Activated CD8-positive, alpha-beta memory T cell treated with anti-CD3 and anti-CD28 coated beads, Interleukin-2, amount 10 ng/mL, durations not matched to agents 7 days and 5 days (primary cell): ENCODE data around the gene LMBRD1. TPM values are rescaled to one million over a fixed set of nuclear protein-coding genes. Genes with fewer than 3 reads are reported as not detected.
"Not testable (repeated sequence)": the region's sequence is repeated elsewhere in the genome, so short reads cannot be mapped to it uniquely, and the experiment has no call there.

ENCODE experiments used
- ATAC-seq: fragments of 150-1000 bp; cut with Tn5 transposase; one replicate; pipeline ENCODE4 v1.10.0; 2021; ENCODE audit warnings: moderate library complexity
- CTCF ChIA-PET: fragments of 350-600 bp; sonication (Branson Sonifier 250); formaldehyde crosslinking; loops from one replicate; lab custom pipeline; 2021; ENCODE audit warnings: antibody characterized with exemption; lab: Charles Lee
- DNase-seq: peaks from one replicate; pipeline ENCODE4 v3.0.0-alpha.2; 2020
- H3K27ac Mint-ChIP-seq: one replicate; pipeline ENCODE4 v1.8.0; 2021; ENCODE audit warnings: mild to moderate bottlenecking, mixed read lengths
- H3K27me3 Mint-ChIP-seq: one replicate; pipeline ENCODE4 v1.8.0; 2021; ENCODE audit warnings: mixed read lengths
- H3K36me3 Mint-ChIP-seq: one replicate; pipeline ENCODE4 v1.8.0; 2021; ENCODE audit warnings: mild to moderate bottlenecking, mixed read lengths
- H3K4me1 Mint-ChIP-seq: one replicate; pipeline ENCODE4 v1.8.0; 2021; ENCODE audit warnings: mixed read lengths
- H3K4me3 Mint-ChIP-seq: one replicate; pipeline ENCODE4 v1.8.0; 2021; ENCODE audit warnings: mild to moderate bottlenecking, moderate library complexity, mixed read lengths
- H3K9me3 Mint-ChIP-seq: one replicate; pipeline ENCODE4 v1.8.0; 2022; ENCODE audit warnings: low read depth, mixed read lengths
- total RNA-seq, 2 experiments: library from RNA; stranded (reverse); gene quantifications; one replicate each; pipeline ENCODE4 v1.2.3, GENCODE V29; 2021

Gene LMBRD1
- total RNA-seq, 2 experiments from 2014 or later = 18.3 to 19.1 TPM

GRCh38 chr6:69792292-69792691 is 4.5 kb downstream of the LMBRD1 start:
- peaks cover 30% of the 10 kb centered on the region for H3K4me1 Mint-ChIP-seq
- H3K27ac Mint-ChIP-seq = no peak overlapping the region
- no peaks in the 10 kb centered on the region for H3K27me3 Mint-ChIP-seq
- H3K36me3 Mint-ChIP-seq = peaks cover 24% of the 10 kb centered on the region
- no peak overlapping the region for H3K4me3 Mint-ChIP-seq
- no peaks in the 10 kb centered on the region for H3K9me3 Mint-ChIP-seq
- ATAC-seq (no peak), DNase-seq (no peak)
- CTCF ChIA-PET = interaction anchor here (1.2 kb wide), 1 partner anchor 9 kb away, joined by 3 read pairs; no protein-coding TSS in a partner anchor

GRCh38 chr6:69791065-69791471 is 5.7 kb downstream of the LMBRD1 start:
- CTCF ChIA-PET = no interaction called here
- Mint-ChIP-seq H3K4me3 (no peak overlapping the region), H3K4me1 (peaks cover 28% of the 10 kb centered on the region), H3K27me3 (no peaks in the 10 kb centered on the region), H3K9me3 (no peaks in the 10 kb centered on the region), H3K27ac (no peak overlapping the region), H3K36me3 (peaks cover 24% of the 10 kb centered on the region)
- ATAC-seq (no peak), DNase-seq (no peak)

DNA sequence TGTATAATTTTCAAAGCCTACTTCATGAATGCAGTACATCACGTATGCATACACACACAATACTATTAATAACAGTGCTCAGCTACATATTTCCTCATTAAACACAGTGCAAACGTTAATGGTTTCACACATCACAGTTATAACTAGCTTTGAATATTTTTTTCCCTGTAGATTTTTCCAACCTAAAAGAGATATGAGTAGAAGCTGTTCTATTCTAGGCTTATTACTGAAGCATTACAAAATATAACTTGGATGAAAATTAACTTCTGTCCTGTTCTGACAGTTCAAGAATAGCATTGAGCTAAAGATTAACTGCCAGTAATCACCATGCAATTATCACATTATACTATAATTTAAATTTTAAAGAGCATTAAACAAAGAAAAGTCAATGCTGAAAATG is 6.2 kb downstream of the LMBRD1 start:
- H3K36me3 Mint-ChIP-seq = peaks cover 25% of the 10 kb centered on the region
- peaks cover 26% of the 10 kb centered on the region for H3K4me1 Mint-ChIP-seq
- CTCF ChIA-PET = interaction anchor here (1.1 kb wide), 1 partner anchor 57 kb away, joined by 4 read pairs; no protein-coding TSS in a partner anchor
- H3K27me3 Mint-ChIP-seq = no peaks in the 10 kb centered on the region
- no peak overlapping the region for H3K4me3 Mint-ChIP-seq
- no peak for DNase-seq
- H3K27ac Mint-ChIP-seq = no peak overlapping the region
- ATAC-seq = no peak
- H3K9me3 Mint-ChIP-seq = no peaks in the 10 kb centered on the region

DNA sequence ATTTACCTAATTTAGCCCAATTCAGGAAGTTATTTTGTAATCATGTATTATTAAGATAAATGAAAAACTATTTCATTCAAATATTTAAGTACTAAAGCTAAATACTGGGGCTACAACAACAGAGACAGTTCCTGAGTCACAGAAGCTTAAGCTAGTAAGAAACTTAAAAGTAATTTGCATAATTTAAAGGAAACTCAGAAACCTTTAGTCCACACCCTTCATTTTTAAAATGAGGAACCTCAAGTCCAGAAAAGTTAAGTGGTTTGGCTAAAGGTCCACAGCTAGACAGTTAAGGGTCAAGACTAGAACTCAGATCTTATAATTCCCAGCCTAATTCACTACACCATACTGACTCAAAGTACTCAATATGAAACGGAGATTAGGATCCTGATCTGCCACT is 7.2 kb downstream of the LMBRD1 start:
- Mint-ChIP-seq H3K36me3 (peaks cover 34% of the 10 kb centered on the region), H3K9me3 (no peaks in the 10 kb centered on the region), H3K27ac (no peak overlapping the region), H3K27me3 (no peaks in the 10 kb centered on the region), H3K4me3 (no peak overlapping the region), H3K4me1 (peaks cover 25% of the 10 kb centered on the region)
- CTCF ChIA-PET = interaction anchor here (1.1 kb wide), 1 partner anchor 58 kb away, joined by 4 read pairs; no protein-coding TSS in a partner anchor
- ATAC-seq = no peak
- no peak for DNase-seq

GRCh38 chr6:69787436-69787835 is 9.4 kb downstream of the LMBRD1 start:
- H3K27me3 Mint-ChIP-seq, DNase-seq, H3K4me3 Mint-ChIP-seq, H3K27ac Mint-ChIP-seq, H3K9me3 Mint-ChIP-seq, CTCF ChIA-PET, ATAC-seq: not testable (repeated sequence)
- Mint-ChIP-seq H3K36me3 (peaks cover 38% of the 10 kb centered on the region), H3K4me1 (peaks cover 25% of the 10 kb centered on the region)

DNA sequence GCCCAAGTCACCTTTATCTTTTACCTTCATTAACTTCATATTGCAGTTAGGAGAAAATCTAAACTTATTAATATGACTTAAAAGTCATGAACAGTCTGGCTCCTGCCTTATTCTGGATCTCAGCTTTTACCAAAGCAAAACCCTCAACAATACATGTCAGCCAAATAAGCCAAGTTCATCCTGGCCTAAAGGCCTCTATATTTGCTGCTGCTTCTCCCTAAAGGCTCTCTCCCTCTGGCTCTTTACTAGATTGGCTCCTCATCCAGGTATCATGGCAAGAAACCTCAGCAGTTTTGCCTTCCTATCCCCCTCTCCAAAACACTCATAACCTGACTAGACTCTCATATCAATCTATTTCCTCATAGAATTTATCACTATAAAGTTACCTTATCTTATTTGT is 11.1 kb downstream of the LMBRD1 start:
- no peak for DNase-seq
- H3K4me1 Mint-ChIP-seq = peaks cover 18% of the 10 kb centered on the region
- no peaks in the 10 kb centered on the region for H3K9me3 Mint-ChIP-seq
- H3K36me3 Mint-ChIP-seq = peaks cover 44% of the 10 kb centered on the region
- no peaks in the 10 kb centered on the region for H3K27me3 Mint-ChIP-seq
- ATAC-seq = no peak
- no peak overlapping the region for H3K4me3 Mint-ChIP-seq
- CTCF ChIA-PET = no interaction called here
- no peak overlapping the region for H3K27ac Mint-ChIP-seq

- ATAC-seq (no peak), DNase-seq (no peak)
- Mint-ChIP-seq H3K4me1 (peaks cover 21% of the 10 kb centered on the region), H3K27me3 (no peaks in the 10 kb centered on the region), H3K9me3 (no peaks in the 10 kb centered on the region), H3K36me3 (peaks cover 46% of the 10 kb centered on the region), H3K27ac (no peak overlapping the region), H3K4me3 (no peak overlapping the region)
- CTCF ChIA-PET = no interaction called here
These were observed 12.0 kb downstream of the LMBRD1 start for GRCh38 chr6:69784595-69785377.

- CTCF ChIA-PET = interaction anchor here (1.0 to 1.1 kb wide), 2 partner anchors 9 to 14 kb away, joined by 3 to 5 read pairs; partner anchors contain the start of gene LMBRD1
- DNase-seq = no peak
- Mint-ChIP-seq H3K36me3 (peaks cover 42% of the 10 kb centered on the region), H3K9me3 (no peaks in the 10 kb centered on the region), H3K4me1 (peaks cover 21% of the 10 kb centered on the region), H3K27ac (no peak overlapping the region), H3K27me3 (no peaks in the 10 kb centered on the region), H3K4me3 (no peak overlapping the region)
- ATAC-seq = no peak
These were observed 13.7 kb downstream of the LMBRD1 start for GRCh38 chr6:69783108-69783507.

DNA sequence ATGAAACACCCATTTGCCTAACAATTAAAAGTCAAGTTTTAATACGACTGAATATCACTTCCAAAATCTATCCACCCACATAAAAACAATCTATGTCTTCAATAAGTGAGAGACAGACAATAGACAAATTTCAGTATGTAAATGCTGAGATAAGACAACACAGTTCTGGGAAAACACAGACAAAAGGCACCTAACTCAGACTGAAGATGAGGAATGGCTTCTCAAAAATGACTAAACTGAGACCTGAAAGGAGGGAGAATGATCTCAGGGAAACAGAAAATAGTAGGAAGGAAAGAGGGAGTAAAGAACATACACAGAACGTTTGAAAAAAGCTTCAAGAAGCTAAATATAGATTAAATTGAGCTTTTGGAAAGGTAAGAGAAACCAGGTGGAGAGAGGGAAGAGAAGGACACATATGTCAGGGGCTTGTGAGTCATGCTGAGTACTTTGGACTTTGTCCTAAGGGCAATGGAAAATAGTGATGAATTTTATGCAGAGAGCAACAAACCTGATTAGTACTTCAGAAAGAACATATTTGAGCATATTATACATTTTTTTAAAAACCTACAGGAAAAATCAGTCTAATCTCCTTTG is 16.1 kb downstream of the LMBRD1 start:
- ATAC-seq (no peak), DNase-seq (no peak)
- Mint-ChIP-seq H3K4me3 (no peak overlapping the region), H3K9me3 (no peaks in the 10 kb centered on the region), H3K4me1 (peaks cover 16% of the 10 kb centered on the region), H3K27me3 (no peaks in the 10 kb centered on the region), H3K27ac (no peak overlapping the region), H3K36me3 (peaks cover 45% of the 10 kb centered on the region)
- CTCF ChIA-PET = interaction anchor here (0.7 to 1.0 kb wide), 2 partner anchors 16 to 382 kb away, joined by 3 read pairs; partner anchors contain the start of gene LMBRD1

GRCh38 chr6:69775941-69776340 is 20.9 kb downstream of the LMBRD1 start:
- ATAC-seq (no peak), DNase-seq (no peak)
- H3K27me3 Mint-ChIP-seq = no peaks in the 10 kb centered on the region
- no peak overlapping the region for H3K4me3 Mint-ChIP-seq
- peaks cover 3% of the 10 kb centered on the region for H3K4me1 Mint-ChIP-seq
- no peaks in the 10 kb centered on the region for H3K9me3 Mint-ChIP-seq
- CTCF ChIA-PET = no interaction called here
- peaks cover 53% of the 10 kb centered on the region for H3K36me3 Mint-ChIP-seq
- no peak overlapping the region for H3K27ac Mint-ChIP-seq

- Mint-ChIP-seq H3K27me3 (no peaks in the 10 kb centered on the region), H3K27ac (no peak overlapping the region), H3K9me3 (no peaks in the 10 kb centered on the region), H3K36me3 (peaks cover 52% of the 10 kb centered on the region), H3K4me1 (peaks cover 1% of the 10 kb centered on the region), H3K4me3 (no peak overlapping the region)
- no peak for DNase-seq
- no peak for ATAC-seq
- CTCF ChIA-PET = no interaction called here
These were observed 21.3 kb downstream of the LMBRD1 start for GRCh38 chr6:69775585-69775849.

DNA sequence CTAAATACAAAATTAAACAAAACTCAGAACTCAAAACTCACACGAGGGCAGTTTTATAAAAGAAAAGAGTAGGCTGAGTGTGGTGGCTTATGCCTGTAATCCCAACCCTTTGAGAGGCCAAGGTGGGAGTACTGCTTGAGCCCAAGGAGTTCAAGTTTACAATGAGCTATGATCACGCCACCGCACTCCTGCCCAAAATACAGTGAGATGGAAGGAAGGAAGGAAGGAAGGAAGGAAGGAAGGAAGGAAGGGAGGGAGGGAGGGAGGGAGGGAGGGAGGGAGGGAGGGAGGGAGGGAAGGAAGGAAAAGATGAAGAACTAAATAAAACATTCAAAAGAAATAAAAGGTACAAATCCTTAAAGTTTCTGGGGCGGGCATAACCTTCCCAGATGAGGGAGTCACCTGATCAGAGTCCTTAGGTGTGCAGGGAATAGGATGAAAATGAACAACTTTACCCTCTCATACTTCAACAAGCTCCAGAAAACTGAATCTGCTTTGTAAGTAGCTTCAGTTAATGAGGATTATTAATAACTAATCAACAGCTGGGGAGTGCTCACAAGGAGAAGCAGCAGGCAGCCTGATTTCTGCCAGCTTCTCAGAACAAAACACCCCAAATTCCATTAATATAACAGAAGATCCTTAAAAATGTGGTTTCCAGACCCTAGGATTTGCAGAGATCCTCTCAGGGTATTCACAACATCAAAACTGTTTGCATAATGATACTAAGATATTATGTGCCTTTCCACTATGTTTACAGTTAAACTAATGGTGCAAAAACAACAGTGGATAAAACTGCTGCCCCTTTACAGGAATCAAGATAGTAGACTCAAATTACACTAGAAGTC is 21.8 kb downstream of the LMBRD1 start:
- H3K4me1 Mint-ChIP-seq = no peaks in the 10 kb centered on the region
- DNase-seq = no peak
- no peak for ATAC-seq
- no peak overlapping the region for H3K4me3 Mint-ChIP-seq
- no peak overlapping the region for H3K27ac Mint-ChIP-seq
- peaks cover 49% of the 10 kb centered on the region for H3K36me3 Mint-ChIP-seq
- CTCF ChIA-PET = no interaction called here
- no peaks in the 10 kb centered on the region for H3K9me3 Mint-ChIP-seq
- H3K27me3 Mint-ChIP-seq = no peaks in the 10 kb centered on the region

DNA sequence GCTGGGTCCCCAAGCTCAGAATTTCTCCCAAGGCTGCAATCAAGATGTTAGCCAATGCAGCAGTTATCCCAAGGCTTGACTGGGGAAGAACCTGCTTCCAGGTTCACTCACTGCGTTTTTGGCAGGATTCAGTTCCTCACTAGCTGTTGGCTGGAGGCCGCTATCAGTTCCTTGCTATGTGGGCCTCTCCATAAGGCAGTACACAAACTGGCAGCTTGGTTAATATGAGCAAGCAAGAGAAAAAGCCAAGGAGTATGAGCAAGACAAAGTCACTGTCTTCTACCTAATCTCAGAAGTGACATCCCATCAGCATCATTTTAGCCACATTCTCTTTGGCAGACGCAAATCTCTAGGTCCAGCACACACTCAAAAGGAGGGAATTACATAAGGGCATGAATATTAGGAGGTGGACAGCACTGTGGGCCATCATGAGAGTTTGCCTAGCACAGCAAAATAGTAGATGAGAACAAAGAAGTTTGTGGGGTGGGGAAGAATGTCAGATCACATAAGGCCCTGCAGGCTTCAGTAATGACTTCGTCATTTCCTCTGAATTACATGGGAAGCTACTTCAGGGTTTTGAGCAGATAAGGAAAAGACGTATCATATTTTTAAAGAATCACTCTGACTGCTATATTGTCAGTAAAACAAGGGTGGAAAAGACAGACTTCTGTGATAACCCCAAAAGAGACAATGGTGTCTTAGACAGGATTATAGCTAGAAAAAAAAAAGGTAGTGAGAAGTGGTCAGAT is 25.5 kb downstream of the LMBRD1 start:
- H3K4me3 Mint-ChIP-seq = no peak overlapping the region
- peaks cover 38% of the 10 kb centered on the region for H3K36me3 Mint-ChIP-seq
- no peaks in the 10 kb centered on the region for H3K27me3 Mint-ChIP-seq
- DNase-seq = no peak
- no peaks in the 10 kb centered on the region for H3K9me3 Mint-ChIP-seq
- H3K4me1 Mint-ChIP-seq = no peaks in the 10 kb centered on the region
- ATAC-seq = no peak
- H3K27ac Mint-ChIP-seq = no peak overlapping the region
- CTCF ChIA-PET = no interaction called here
